Aorta (tissue), 5 donors: ENCODE results near the gene PCDH9. TPM values are rescaled to one million over a fixed set of nuclear protein-coding genes. Genes with fewer than 3 reads are reported as not detected.

ENCODE experiments used
- ATAC-seq: fragments of 200-7000 bp; cut with Tn5 transposase; one replicate; pipeline ENCODE4 v1.9.1; 2022; ENCODE audit warnings: moderate library complexity; ENCODE audit not compliant: low FRiP score
- DNase-seq, 2 donors: peaks; one replicate each; pipeline ENCODE4 v3.0.0-alpha.2; 2020
- H3K27ac ChIP-seq, 2 donors: one replicate each; pipeline ENCODE4 v1.5.1; 2013; ENCODE audit warnings: low read length in 2 of 2, mild to moderate bottlenecking in 2 of 2, moderate library complexity in 2 of 2, control low read depth in 1 of 2, inconsistent platforms in 1 of 2, low read depth in 1 of 2
- H3K27me3 ChIP-seq, 2 donors: one replicate each; pipeline ENCODE4 v1.6.1; 2013; ENCODE audit warnings: control low read depth in 1 of 2, low read length in 1 of 2, mild to moderate bottlenecking in 1 of 2, moderate library complexity in 1 of 2; ENCODE audit not compliant: insufficient read depth in 2 of 2, control insufficient read depth in 1 of 2
- H3K36me3 ChIP-seq, 2 donors: one replicate each; pipeline ENCODE4 v1.6.1; 2013; ENCODE audit warnings: control low read depth in 1 of 2, low read length in 1 of 2, mild to moderate bottlenecking in 1 of 2; ENCODE audit not compliant: insufficient read depth in 2 of 2, control insufficient read depth in 1 of 2
- H3K4me1 ChIP-seq, 2 donors: one replicate each; pipeline ENCODE4 v1.6.1; 2013; ENCODE audit warnings: low read length in 2 of 2, control low read depth in 1 of 2, mild to moderate bottlenecking in 1 of 2, moderate library complexity in 1 of 2; ENCODE audit not compliant: insufficient read depth in 2 of 2, control insufficient read depth in 1 of 2
- H3K4me3 ChIP-seq, 2 donors: one replicate each; pipeline ENCODE4 v1.5.1; 2013; ENCODE audit warnings: low read length in 2 of 2, control low read depth in 1 of 2, mild to moderate bottlenecking in 1 of 2
- H3K9me3 ChIP-seq: one replicate; pipeline ENCODE4 v1.6.1; 2013; ENCODE audit warnings: mild to moderate bottlenecking, low read length; ENCODE audit not compliant: control insufficient read depth
- WGBS, 2 donors: extraction: QIAGEN DNeasy Blood & Tissue Kit; methylation state at CpG; one replicate each; pipeline ENCODE4 v1.1.7; 2013; 5-methylcytosine and 5-hydroxymethylcytosine counted together
- intact Hi-C, 2 donors: fragments of 100-400 bp; cut with DNase I; formaldehyde crosslinking; loops; one replicate each; pipeline versions ENCODE4 v1.14.2 to v1.15.0; 2022
- polyA plus RNA-seq, 2 donors: library from polyadenylated mRNA; stranded (reverse); fragments of 200-250 nt; gene quantifications; one replicate each; pipeline ENCODE4 v1.2.3, GENCODE V29; 2013
- total RNA-seq, 2 donors: library from RNA; stranded (reverse); fragmentation: NEBNext Ultra II Directional; extraction: Animal tissue kit (Norgen Biotek cat#: 25700); gene quantifications; one replicate each; pipeline ENCODE4 v1.2.1, GENCODE V29; 2021
- donor health status: healthy with polysubstance abuse.
- donor health status: Bipolar disorder and iron deficiency.
- donor health status: DM: no; HTN: no; CAD: no.
- donor health status: DM: no; HTN: no; CAD: no.
- donor health status: DM: yes; HTN: yes; CAD: no.

PCDH9 gene
- total and polyA plus RNA-seq, 4 donors = 0.38 to 6.3 (median 4.2) TPM

GRCh38 chr13:66553391-66553790 lies 676.7 kb downstream of the PCDH9 start:
- intact Hi-C loops = no loop called here
- Histone ChIP-seq H3K4me3 (no peak overlapping the region), H3K27ac (no peak overlapping the region), H3K27me3 (no peaks in the 10 kb centered on the region), H3K9me3 (no peaks in the 10 kb centered on the region), H3K36me3 (no peaks in the 10 kb centered on the region), H3K4me1 (peaks cover 0 to 2% of the 10 kb centered on the region in 2 donors)
- no peak for ATAC-seq
- no peak for DNase-seq
- WGBS, 2 donors = 82 to 86% methylated on average over 2 of the region's 2 CpGs

- WGBS, 2 donors = 50% methylated on average over 4 of the region's 4 CpGs
- intact Hi-C loops = no loop called here
- H3K36me3 ChIP-seq = no peaks in the 10 kb centered on the region
Observed at GRCh38 chr13:66551128-66551527, 679.0 kb downstream of the PCDH9 start.

GRCh38 chr13:66547685-66548084 lies 682.5 kb downstream of the PCDH9 start:
- no peak for ATAC-seq
- no peak overlapping the region for H3K4me3 ChIP-seq
- intact Hi-C loops = no loop called here
- no peaks in the 10 kb centered on the region for H3K4me1 ChIP-seq
- no peaks in the 10 kb centered on the region for H3K27me3 ChIP-seq
- no peak overlapping the region for H3K27ac ChIP-seq
- DNase-seq = no peak
- no peaks in the 10 kb centered on the region for H3K36me3 ChIP-seq
- WGBS, 2 donors = 95 to 99% methylated on average over 4 of the region's 4 CpGs
- no peaks in the 10 kb centered on the region for H3K9me3 ChIP-seq

More at GRCh38 chr13:66551128-66551527, 679.0 kb downstream of the PCDH9 start:
- Histone ChIP-seq H3K9me3 (no peaks in the 10 kb centered on the region), H3K27me3 (no peaks in the 10 kb centered on the region), H3K4me1 (no peaks in the 10 kb centered on the region), H3K4me3 (no peak overlapping the region), H3K27ac (no peak overlapping the region)
- DNase-seq (no peak), ATAC-seq (no peak)

- Histone ChIP-seq H3K27me3 (no peaks in the 10 kb centered on the region), H3K27ac (no peak overlapping the region), H3K36me3 (no peaks in the 10 kb centered on the region), H3K4me1 (no peaks in the 10 kb centered on the region), H3K9me3 (no peaks in the 10 kb centered on the region), H3K4me3 (no peak overlapping the region)
- 79 to 88% methylated on average over 2 of the region's 2 CpGs for WGBS, 2 donors
- intact Hi-C loops = no loop called here
- ATAC-seq (no peak), DNase-seq (no peak)
Observed at GRCh38 chr13:66546534-66547379, 683.4 kb downstream of the PCDH9 start.

- intact Hi-C loops = no loop called here
- Histone ChIP-seq H3K4me3 (no peak overlapping the region), H3K27me3 (no peaks in the 10 kb centered on the region), H3K9me3 (no peaks in the 10 kb centered on the region), H3K36me3 (no peaks in the 10 kb centered on the region), H3K27ac (no peak overlapping the region), H3K4me1 (no peaks in the 10 kb centered on the region)
- ATAC-seq = no peak
- DNase-seq = no peak
- 51 to 65% methylated on average over 1 of the region's 1 CpG for WGBS, 2 donors
Observed at GRCh38 chr13:66543780-66544179, 686.4 kb downstream of the PCDH9 start.

GRCh38 chr13:66537417-66537816 lies 692.7 kb downstream of the PCDH9 start:
- Histone ChIP-seq H3K27me3 (no peaks in the 10 kb centered on the region), H3K9me3 (no peaks in the 10 kb centered on the region), H3K4me1 (no peaks in the 10 kb centered on the region), H3K36me3 (no peaks in the 10 kb centered on the region), H3K27ac (no peak overlapping the region), H3K4me3 (no peak overlapping the region)
- intact Hi-C loops = no loop called here
- DNase-seq (no peak), ATAC-seq (no peak)
- WGBS, 2 donors = 64 to 72% methylated on average over 1 of the region's 1 CpG

GRCh38 chr13:66536746-66537145 lies 693.4 kb downstream of the PCDH9 start:
- 67 to 70% methylated on average over 3 of the region's 3 CpGs for WGBS, 2 donors
- Histone ChIP-seq H3K4me3 (no peak overlapping the region), H3K27ac (no peak overlapping the region), H3K27me3 (no peaks in the 10 kb centered on the region), H3K9me3 (no peaks in the 10 kb centered on the region), H3K4me1 (no peaks in the 10 kb centered on the region), H3K36me3 (no peaks in the 10 kb centered on the region)
- no peak for DNase-seq
- intact Hi-C loops = no loop called here
- no peak for ATAC-seq

GRCh38 chr13:66534561-66534960 lies 695.6 kb downstream of the PCDH9 start:
- ATAC-seq (no peak), DNase-seq (no peak)
- 66 to 83% methylated on average over 2 of the region's 2 CpGs for WGBS, 2 donors
- H3K27ac ChIP-seq = no peak overlapping the region
- no peaks in the 10 kb centered on the region for H3K4me1 ChIP-seq
- no peaks in the 10 kb centered on the region for H3K36me3 ChIP-seq
- H3K9me3 ChIP-seq = no peaks in the 10 kb centered on the region
- intact Hi-C loops = no loop called here
- no peak overlapping the region for H3K4me3 ChIP-seq
- no peaks in the 10 kb centered on the region for H3K27me3 ChIP-seq

- Histone ChIP-seq H3K4me3 (no peak overlapping the region), H3K36me3 (no peaks in the 10 kb centered on the region), H3K27me3 (no peaks in the 10 kb centered on the region), H3K27ac (no peak overlapping the region), H3K9me3 (no peaks in the 10 kb centered on the region), H3K4me1 (no peaks in the 10 kb centered on the region)
- intact Hi-C loops = no loop called here
- 65 to 66% methylated on average over 5 of the region's 5 CpGs for WGBS, 2 donors
- DNase-seq = no peak
- ATAC-seq = no peak
Observed at GRCh38 chr13:66532845-66533244, 697.3 kb downstream of the PCDH9 start.
